Endothelial cell of umbilical vein (primary cell): Measurements from ENCODE around the gene PLEKHO1.

Experiments used
- EZH2 ChIP-seq: IDR thresholded peaks from 2 replicates; pipeline ENCODE4 v1.6.1; 2012; ENCODE audit warnings: borderline replicate concordance, low read depth, mild to moderate bottlenecking, moderate library complexity, low read length, inconsistent platforms; ENCODE audit not compliant: severe bottlenecking
- FOS ChIP-seq: IDR thresholded peaks from 2 replicates; pipeline ENCODE4 v1.6.1; 2011; ENCODE audit warnings: mild to moderate bottlenecking, low read length, moderate library complexity, borderline replicate concordance; ENCODE audit not compliant: insufficient read depth
- JUN ChIP-seq: IDR thresholded peaks from 2 replicates; pipeline ENCODE4 v1.6.1; 2011; ENCODE audit warnings: borderline replicate concordance, low read depth; ENCODE audit not compliant: insufficient read length, insufficient read depth
- MAX ChIP-seq: IDR thresholded peaks from 2 replicates; pipeline ENCODE4 v1.6.1; 2011; ENCODE audit not compliant: insufficient read depth, insufficient read length
- MYC ChIP-seq: IDR thresholded peaks from one replicate; pipeline ENCODE4 v1.6.1; 2011; ENCODE audit warnings: mild to moderate bottlenecking, low read depth, low read length
- POLR2A ChIP-seq: IDR thresholded peaks from 2 replicates; pipeline ENCODE4 v1.6.1; 2012; ENCODE audit warnings: low read depth, mild to moderate bottlenecking, control low read depth, low read length
- POLR2AphosphoS5 ChIP-seq: IDR thresholded peaks from 2 replicates; pipeline ENCODE4 v1.6.1; 2012; ENCODE audit warnings: low read depth, mild to moderate bottlenecking, control low read depth, low read length, moderate library complexity; ENCODE audit not compliant: insufficient read depth
- TF ChIP-seq, protein P1 (sequence below), 2 donors: IDR thresholded peaks; 1 replicate in 1 of 2; 2 replicates in 1 of 2; pipeline ENCODE4 v1.5.1; 2011; ENCODE audit warnings: low read length in 2 of 2, mild to moderate bottlenecking in 2 of 2, moderate library complexity in 2 of 2, control low read depth in 1 of 2, inconsistent platforms in 1 of 2, low read depth in 1 of 2; ENCODE audit not compliant: insufficient read depth in 1 of 2; ENCODE audit errors: extremely low read depth in 1 of 2

DNA sequence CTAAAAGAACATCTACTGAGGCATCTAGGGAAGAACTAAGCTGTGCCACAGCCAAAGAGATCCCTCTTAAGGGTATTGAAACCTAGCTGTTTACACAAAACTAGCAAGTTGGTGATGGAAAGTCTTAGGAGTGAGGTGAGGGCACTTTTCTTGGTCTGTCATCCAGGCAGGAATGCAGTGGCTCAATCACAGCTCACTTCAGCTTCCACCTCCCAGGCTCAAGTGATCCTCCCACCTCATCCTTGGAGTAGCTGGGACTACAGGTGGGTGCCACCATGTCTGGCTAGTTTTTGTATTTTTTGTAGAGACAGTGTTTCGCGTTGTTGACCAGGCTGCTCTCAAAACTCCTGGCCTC, 2.4 kb downstream of the PLEKHO1 start:
- TF ChIP-seq EZH2 (no peak), POLR2AphosphoS5 (no peak), POLR2A (no peak), MAX (no peak), JUN (no peak), MYC (no peak), FOS (no peak)
- TF ChIP-seq, protein P1, sequence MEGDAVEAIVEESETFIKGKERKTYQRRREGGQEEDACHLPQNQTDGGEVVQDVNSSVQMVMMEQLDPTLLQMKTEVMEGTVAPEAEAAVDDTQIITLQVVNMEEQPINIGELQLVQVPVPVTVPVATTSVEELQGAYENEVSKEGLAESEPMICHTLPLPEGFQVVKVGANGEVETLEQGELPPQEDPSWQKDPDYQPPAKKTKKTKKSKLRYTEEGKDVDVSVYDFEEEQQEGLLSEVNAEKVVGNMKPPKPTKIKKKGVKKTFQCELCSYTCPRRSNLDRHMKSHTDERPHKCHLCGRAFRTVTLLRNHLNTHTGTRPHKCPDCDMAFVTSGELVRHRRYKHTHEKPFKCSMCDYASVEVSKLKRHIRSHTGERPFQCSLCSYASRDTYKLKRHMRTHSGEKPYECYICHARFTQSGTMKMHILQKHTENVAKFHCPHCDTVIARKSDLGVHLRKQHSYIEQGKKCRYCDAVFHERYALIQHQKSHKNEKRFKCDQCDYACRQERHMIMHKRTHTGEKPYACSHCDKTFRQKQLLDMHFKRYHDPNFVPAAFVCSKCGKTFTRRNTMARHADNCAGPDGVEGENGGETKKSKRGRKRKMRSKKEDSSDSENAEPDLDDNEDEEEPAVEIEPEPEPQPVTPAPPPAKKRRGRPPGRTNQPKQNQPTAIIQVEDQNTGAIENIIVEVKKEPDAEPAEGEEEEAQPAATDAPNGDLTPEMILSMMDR (IDR thresholded peaks at IDR 0.05; ENCODE audit: extremely low read depth in 1 of 2, insufficient read depth in 1 of 2, low read depth in 1 of 2, low read length in 2 of 2) = no peak
